Stimulated activated naive B cell treated with anti-CD40 and anti-IgM and Interleukin-4, amounts not matched to agents 10 μg/mL and 1 μg/mL and 100 μg/mL, for 72 hours (primary cell): ENCODE measurements around the gene RIMKLB.
A peak's percentile ranks its signal among the peaks of the same experiment; 100 is the strongest.

Experiments used
- ATAC-seq, 2 donors: fragments of 150-1000 bp; cut with Tn5 transposase; replicated peaks; 2 replicates each; pipeline ENCODE4 v1.10.0; 2021; ENCODE audit warnings: moderate library complexity in 1 of 2
- DNase-seq: peaks from one replicate; pipeline ENCODE4 v3.0.0; 2021
- H3K27ac Mint-ChIP-seq: one replicate; pipeline ENCODE4 v1.8.0; 2022; ENCODE audit warnings: mild to moderate bottlenecking, mixed read lengths
- H3K27me3 Mint-ChIP-seq, 2 donors: one replicate each; pipeline ENCODE4 v1.8.0; 2022; ENCODE audit warnings: mixed read lengths in 2 of 2
- H3K36me3 Mint-ChIP-seq, 2 donors: one replicate each; pipeline ENCODE4 v1.8.0; 2022; ENCODE audit warnings: mixed read lengths in 2 of 2, mild to moderate bottlenecking in 1 of 2
- H3K4me1 Mint-ChIP-seq, 2 donors: one replicate each; pipeline ENCODE4 v1.8.0; 2022; ENCODE audit warnings: mixed read lengths in 2 of 2, mild to moderate bottlenecking in 1 of 2
- H3K4me3 Mint-ChIP-seq, 2 donors: one replicate each; pipeline ENCODE4 v1.8.0; 2022; ENCODE audit warnings: mild to moderate bottlenecking in 2 of 2, mixed read lengths in 2 of 2, moderate library complexity in 1 of 2
- H3K9me3 Mint-ChIP-seq, 2 donors: one replicate each; pipeline ENCODE4 v1.8.0; 2022; ENCODE audit warnings: mixed read lengths in 2 of 2, mild to moderate bottlenecking in 1 of 2

Gene RIMKLB

DNA sequence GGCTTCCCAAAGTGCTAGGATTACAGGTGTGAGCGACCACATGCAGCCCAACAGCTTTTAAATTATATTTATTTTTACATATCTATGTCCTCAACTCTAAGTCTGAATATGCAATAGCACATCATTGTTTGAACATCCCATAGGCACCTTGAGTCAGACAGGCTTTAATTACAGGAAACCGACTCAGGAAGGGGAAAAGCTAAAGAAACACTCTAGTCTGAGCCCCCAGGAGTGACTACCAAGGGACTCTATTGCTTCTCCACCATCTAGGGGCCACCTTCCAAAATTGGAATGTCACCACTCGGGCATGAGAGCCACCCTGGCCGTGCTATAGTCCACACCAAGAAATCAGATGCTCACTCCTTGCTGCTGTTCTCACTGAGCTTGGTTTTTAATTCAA lies 21.1 kb upstream of the RIMKLB start:
- no peak for DNase-seq
- H3K27ac Mint-ChIP-seq = no peak overlapping the region

DNA sequence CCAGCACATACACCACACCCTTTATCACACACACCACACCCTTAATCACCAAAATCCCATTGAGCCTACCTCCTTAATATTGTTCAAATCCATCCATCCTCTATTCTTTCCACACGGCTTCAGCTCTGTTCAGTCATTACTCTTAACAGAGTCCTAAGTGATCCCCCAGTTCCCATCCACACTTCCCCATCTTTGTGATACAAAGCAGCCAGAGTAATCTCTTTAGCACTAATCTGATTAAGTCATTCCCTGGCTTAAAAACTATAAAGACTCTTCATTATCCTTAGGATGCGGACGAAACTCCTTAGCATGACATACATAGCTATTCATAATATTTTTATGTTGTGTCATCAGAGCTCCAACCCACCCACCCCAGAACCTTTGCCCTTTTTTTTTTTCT lies 20.4 kb upstream of the RIMKLB start:
- DNase-seq = no peak
- Mint-ChIP-seq H3K27me3 (no peaks in the 10 kb centered on the region), H3K27ac (no peak overlapping the region), H3K9me3 (peaks cover under 1 to 2% of the 10 kb centered on the region in 2 donors), H3K4me3 (no peak overlapping the region), H3K36me3 (peaks cover 0 to under 1% of the 10 kb centered on the region in 2 donors), H3K4me1 (peaks cover 4 to 19% of the 10 kb centered on the region in 2 donors)
- ATAC-seq = no peak

More for the DNA sequence above, 21.1 kb upstream of the RIMKLB start:
- no peaks in the 10 kb centered on the region for H3K27me3 Mint-ChIP-seq
- peaks cover 5 to 7% of the 10 kb centered on the region in 2 donors for H3K36me3 Mint-ChIP-seq
- H3K4me3 Mint-ChIP-seq = no peak overlapping the region
- no peak for ATAC-seq
- peaks cover 6 to 8% of the 10 kb centered on the region in 2 donors for H3K9me3 Mint-ChIP-seq
- peaks cover 9 to 18% of the 10 kb centered on the region in 2 donors for H3K4me1 Mint-ChIP-seq

DNA sequence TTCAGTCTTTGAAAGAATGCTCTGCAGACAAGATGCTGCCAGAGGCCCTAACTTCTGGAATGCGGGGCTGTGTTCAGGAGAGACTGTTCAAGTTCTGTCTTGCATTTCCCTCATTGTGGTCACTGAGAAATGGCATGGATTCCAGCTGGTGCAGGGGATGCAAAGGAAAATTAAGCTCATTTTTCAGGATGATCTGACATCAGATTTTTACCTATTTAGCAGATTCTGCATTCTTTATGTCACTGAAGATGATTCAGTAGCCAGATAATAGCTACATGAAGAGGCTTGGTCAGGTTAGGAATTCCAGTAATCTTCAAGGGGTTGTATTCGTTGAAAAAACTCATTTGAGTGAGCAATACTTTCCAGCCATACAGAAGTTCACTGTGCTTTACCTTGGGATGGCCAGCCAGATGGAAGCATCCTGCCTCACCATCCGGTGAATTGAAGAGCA lies 19.1 kb upstream of the RIMKLB start:
- no peak for DNase-seq
- Mint-ChIP-seq H3K9me3 (no peaks in the 10 kb centered on the region), H3K27ac (peak overlapping the region; percentile 25), H3K4me1 (peaks cover 3 to 18% of the 10 kb centered on the region in 2 donors), H3K4me3 (no peak overlapping the region), H3K36me3 (no peaks in the 10 kb centered on the region), H3K27me3 (no peaks in the 10 kb centered on the region)
- ATAC-seq = no peak

DNA sequence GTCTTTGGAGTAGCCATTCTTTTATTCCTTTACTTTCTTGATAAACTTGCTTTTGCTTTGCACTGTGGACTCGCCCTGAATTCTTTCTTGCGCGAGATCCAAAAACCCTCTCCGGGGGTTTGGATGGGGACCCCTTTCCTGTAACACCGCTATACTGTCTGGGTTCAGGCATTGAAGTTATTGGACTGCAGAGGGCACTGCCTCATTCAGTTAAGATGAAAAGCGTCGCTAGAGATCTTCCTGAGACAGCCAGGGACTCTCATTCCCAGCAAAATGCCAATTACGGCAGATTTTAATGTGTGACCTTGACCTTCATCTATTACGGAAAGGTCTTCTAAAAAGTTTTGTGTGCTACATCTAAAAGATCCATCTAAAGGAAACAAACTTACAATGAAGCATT lies 17.3 kb upstream of the RIMKLB start:
- peaks cover 0 to 19% of the 10 kb centered on the region in 2 donors for H3K4me1 Mint-ChIP-seq
- H3K27me3 Mint-ChIP-seq = no peaks in the 10 kb centered on the region
- H3K9me3 Mint-ChIP-seq = no peaks in the 10 kb centered on the region
- H3K36me3 Mint-ChIP-seq = no peaks in the 10 kb centered on the region
- no peak overlapping the region for H3K4me3 Mint-ChIP-seq
- DNase-seq (no peak), ATAC-seq (no peak)
- no peak overlapping the region for H3K27ac Mint-ChIP-seq

DNA sequence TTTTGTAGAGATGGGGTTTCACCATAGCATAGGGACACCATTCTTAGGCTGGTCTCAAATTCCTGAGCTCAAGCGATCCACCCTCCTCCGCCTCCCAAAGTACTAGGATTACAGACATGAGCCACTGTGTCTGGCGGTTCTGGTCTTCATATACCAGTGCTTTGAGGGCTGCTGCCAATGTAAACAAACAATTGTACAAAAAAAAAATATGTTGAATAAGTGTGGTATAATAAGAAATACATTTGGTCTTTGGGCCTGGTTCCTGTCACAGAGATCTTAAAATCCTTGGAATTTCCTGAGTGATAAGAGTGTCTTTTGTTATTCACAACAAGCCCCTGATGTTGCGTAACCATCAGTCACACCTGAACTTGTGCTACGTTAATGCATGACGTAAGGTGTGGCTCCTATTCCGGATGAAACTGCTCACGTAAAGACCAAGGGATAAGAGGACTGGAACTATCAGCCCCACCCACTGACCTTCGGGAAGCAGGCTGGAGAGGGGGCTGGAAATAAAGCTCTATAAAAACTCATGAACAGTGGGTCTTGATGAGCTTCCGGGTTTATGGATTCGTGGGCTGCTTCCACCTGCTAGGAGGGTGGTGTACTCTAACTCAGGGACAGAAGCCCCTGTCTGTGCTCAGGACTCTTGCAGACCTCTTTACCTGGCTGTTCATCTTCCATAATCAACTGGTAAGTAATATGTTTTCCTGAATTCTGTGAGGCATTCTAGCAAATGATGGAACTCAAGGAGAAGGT lies 16.5 kb upstream of the RIMKLB start:
- ATAC-seq (no peak), DNase-seq (no peak)
- Mint-ChIP-seq H3K4me3 (no peak overlapping the region), H3K9me3 (no peaks in the 10 kb centered on the region), H3K27ac (peak overlapping the region; percentile 6), H3K36me3 (no peaks in the 10 kb centered on the region), H3K27me3 (no peaks in the 10 kb centered on the region), H3K4me1 (peaks cover 0 to 14% of the 10 kb centered on the region in 2 donors)

DNA sequence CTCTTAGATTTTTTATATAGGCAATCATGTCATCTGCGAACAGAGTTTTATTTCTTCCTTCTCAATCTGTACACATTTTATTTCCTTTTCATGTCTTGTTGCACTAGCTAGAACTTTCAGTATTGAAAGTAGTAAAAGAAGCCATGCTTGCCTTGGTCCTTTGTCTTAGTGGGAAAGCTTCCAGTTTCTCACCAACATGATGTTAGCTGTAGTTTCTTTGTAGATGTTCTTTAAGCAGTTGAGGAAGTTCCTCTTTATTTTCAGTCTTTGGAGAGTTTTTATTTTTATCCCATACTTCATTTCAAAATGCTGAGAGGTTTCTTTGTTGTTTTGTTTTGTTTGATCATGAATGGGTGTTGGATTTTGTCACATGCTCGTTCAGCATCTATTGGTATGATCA lies 12.7 kb upstream of the RIMKLB start:
- no peaks in the 10 kb centered on the region for H3K36me3 Mint-ChIP-seq
- H3K27ac Mint-ChIP-seq = no peak overlapping the region
- no peaks in the 10 kb centered on the region for H3K9me3 Mint-ChIP-seq
- no peak overlapping the region for H3K4me3 Mint-ChIP-seq
- ATAC-seq (no peak), DNase-seq (no peak)
- H3K4me1 Mint-ChIP-seq = peaks cover 0 to 14% of the 10 kb centered on the region in 2 donors
- peaks cover 0 to 5% of the 10 kb centered on the region in 2 donors for H3K27me3 Mint-ChIP-seq

DNA sequence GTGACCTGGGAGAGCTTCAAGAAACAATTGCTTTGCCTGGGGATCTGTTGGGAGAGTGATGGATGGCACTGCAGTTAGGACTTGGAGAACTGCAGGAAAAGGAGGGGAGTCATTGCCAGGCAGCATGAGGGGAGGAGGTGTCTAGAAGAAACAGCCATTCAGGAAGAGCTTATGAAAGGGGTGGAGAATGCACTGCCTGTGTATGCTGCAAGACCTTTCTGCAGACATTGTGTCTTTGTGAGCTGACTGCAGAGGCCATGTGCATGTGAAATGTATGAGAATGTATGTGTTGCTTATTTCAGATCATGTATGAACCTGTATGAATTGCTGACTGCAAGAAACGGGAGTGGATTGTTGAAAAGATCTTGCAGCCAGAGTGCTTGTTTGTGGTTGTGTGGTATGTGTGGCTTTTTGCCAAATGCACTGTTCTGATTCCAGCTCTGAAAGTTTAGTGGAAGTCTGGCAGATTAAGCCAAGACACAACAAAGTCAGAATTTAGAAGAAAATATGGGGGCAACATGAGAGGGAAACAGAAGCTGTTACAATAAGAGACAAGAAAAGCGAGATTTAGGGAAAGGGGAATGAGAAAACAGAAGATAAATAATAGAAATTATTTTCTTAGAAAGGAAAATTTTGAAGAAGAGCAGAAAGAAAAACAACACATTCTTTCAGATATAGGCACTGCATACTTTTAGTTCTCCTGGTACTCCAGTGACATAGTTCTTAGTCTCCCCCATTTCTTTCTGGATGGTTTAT lies 9.8 kb upstream of the RIMKLB start:
- Mint-ChIP-seq H3K36me3 (no peaks in the 10 kb centered on the region), H3K4me3 (no peak overlapping the region), H3K27ac (no peak overlapping the region), H3K27me3 (peaks cover 0 to 9% of the 10 kb centered on the region in 2 donors), H3K9me3 (no peaks in the 10 kb centered on the region), H3K4me1 (peaks cover 8 to 17% of the 10 kb centered on the region in 2 donors)
- DNase-seq (no peak), ATAC-seq (no peak)

DNA sequence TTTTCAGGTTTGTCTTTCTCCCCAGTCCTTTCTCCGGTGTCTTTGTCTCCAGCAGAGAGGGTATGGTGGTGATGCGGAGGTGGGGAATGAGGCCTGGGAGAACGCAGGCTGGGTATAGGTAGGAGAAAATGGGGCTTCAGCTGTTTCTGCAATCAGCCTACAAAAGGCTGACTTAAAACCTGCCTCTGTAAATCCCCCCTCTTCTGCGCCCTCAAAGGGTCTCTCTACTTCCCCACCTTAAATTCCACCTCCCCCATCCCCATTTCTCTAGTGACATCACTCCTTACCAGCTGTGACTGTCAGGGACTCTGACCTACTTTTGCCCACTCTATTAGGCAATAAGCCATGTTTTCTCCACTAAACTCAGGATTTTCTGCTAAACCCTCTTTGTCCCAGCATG lies 8.1 kb upstream of the RIMKLB start:
- H3K36me3 Mint-ChIP-seq = no peaks in the 10 kb centered on the region
- H3K4me1 Mint-ChIP-seq = peaks cover 8 to 22% of the 10 kb centered on the region in 2 donors
- no peak for ATAC-seq
- no peak overlapping the region for H3K4me3 Mint-ChIP-seq
- H3K27me3 Mint-ChIP-seq = peaks cover 0 to 9% of the 10 kb centered on the region in 2 donors
- no peak overlapping the region for H3K27ac Mint-ChIP-seq
- DNase-seq = no peak
- H3K9me3 Mint-ChIP-seq = no peaks in the 10 kb centered on the region

DNA sequence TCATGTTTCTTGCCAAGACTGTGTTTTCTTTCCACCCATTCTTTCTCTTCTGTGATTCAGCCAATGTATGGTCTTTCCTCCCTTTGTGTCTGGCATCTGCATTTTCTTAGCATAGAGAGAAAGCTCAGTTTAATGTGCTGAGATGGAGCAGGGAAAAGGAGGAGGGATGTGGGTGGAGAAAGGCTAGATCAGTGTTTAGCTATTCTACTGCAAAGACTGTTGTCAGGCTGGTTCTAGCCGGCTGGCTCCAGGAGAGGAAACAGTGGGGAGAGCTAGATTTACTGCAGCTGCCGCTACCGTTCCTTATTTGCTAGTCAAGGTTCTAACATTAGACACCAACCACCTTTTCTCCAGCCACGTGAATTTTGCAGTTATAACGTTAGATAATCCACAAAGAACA lies 5.2 kb upstream of the RIMKLB start:
- no peak for ATAC-seq
- no peak for DNase-seq
- Mint-ChIP-seq H3K4me1 (peaks cover 10 to 24% of the 10 kb centered on the region in 2 donors), H3K27ac (no peak overlapping the region), H3K9me3 (no peaks in the 10 kb centered on the region), H3K4me3 (no peak overlapping the region), H3K36me3 (no peaks in the 10 kb centered on the region), H3K27me3 (peaks cover 0 to 9% of the 10 kb centered on the region in 2 donors)

DNA sequence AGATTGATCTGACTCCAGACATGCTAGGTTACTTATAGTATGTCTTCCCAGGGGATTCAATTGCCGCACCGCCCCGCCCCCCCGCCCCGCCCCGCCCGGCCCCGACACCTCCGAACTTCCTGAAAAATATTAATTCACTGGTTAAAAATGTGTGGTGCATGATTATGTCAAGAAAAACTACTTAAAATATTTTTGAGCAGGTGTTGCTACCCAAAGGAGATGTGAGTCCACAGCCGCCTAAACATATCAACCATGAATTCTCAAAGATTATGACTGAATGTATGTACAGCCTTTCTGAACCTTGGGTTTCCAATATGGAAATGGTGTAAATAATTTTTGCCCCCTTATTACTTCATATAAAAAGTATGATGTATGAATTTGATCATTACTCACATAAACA lies 2.7 kb upstream of the RIMKLB start:
- ATAC-seq (no peak), DNase-seq (no peak)
- Mint-ChIP-seq H3K27me3 (peaks cover 0 to 4% of the 10 kb centered on the region in 2 donors), H3K27ac (no peak overlapping the region), H3K36me3 (peaks cover 2 to 3% of the 10 kb centered on the region in 2 donors), H3K4me3 (no peak overlapping the region), H3K4me1 (peaks cover 21 to 44% of the 10 kb centered on the region in 2 donors), H3K9me3 (no peaks in the 10 kb centered on the region)

DNA sequence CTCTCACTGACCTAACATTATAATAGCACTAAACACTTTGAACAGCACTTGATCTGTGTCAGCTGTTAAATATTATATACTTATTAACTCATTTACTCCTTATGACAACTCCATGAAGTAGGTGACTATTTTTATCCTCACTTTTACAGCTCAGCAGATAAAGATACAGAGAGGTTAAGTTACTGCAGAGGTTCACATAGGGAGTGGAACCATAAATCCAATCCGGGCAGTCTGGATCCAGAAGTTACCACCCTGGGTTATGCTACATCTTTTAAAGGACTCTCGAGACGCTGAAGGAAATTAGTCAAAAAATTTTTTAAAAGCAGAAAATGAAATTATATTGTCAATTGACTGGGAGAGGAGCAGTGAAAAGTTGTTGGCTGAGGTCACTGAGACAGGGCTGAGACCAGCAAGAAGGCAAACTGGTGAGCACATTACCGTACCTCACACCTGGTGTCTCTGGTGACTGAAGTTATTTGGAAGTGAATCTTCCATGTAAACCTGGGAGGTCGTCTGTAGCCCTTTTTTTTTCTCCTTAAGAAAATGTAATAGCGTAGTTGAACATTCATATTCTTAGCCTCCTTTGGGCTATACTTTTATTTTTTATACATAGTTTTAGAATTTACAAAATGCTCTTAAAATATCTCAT lies 1.2 kb upstream of the RIMKLB start:
- no peaks in the 10 kb centered on the region for H3K9me3 Mint-ChIP-seq
- H3K4me1 Mint-ChIP-seq = peaks cover 24 to 46% of the 10 kb centered on the region in 2 donors
- peak overlapping the region; percentile 96 to 98 for H3K4me3 Mint-ChIP-seq
- H3K27ac Mint-ChIP-seq = peak overlapping the region; percentile 98
- peaks cover 0 to under 1% of the 10 kb centered on the region in 2 donors for H3K27me3 Mint-ChIP-seq
- ATAC-seq = no peak
- no peak for DNase-seq
- H3K36me3 Mint-ChIP-seq = peaks cover 2 to 7% of the 10 kb centered on the region in 2 donors

DNA sequence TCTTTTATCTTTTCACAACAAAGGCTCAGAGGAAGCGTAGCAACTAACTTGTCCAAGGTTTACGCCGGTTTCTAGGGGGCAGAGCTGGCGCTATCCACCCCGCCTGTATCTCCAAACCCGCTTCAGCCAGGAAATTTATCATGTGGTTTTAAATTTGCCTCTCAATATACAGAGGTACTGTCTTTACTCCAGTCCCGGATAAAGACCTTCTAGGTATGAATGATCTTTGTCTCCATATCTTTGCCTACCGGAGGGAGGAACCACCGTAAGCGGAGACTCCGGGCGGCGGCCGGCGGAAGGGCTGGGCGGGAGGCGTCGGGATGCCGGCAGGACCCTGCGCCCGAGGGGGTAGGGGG lies 693 bp upstream of the RIMKLB start:
- ATAC-seq = peak; percentile 17 to 28
- H3K27ac Mint-ChIP-seq = peak overlapping the region; percentile 98
- H3K4me3 Mint-ChIP-seq = peak overlapping the region; percentile 96 to 98
- H3K4me1 Mint-ChIP-seq = peaks cover 24 to 44% of the 10 kb centered on the region in 2 donors
- H3K9me3 Mint-ChIP-seq = no peaks in the 10 kb centered on the region
- peaks cover 2 to 7% of the 10 kb centered on the region in 2 donors for H3K36me3 Mint-ChIP-seq
- no peaks in the 10 kb centered on the region for H3K27me3 Mint-ChIP-seq
- no peak for DNase-seq

DNA sequence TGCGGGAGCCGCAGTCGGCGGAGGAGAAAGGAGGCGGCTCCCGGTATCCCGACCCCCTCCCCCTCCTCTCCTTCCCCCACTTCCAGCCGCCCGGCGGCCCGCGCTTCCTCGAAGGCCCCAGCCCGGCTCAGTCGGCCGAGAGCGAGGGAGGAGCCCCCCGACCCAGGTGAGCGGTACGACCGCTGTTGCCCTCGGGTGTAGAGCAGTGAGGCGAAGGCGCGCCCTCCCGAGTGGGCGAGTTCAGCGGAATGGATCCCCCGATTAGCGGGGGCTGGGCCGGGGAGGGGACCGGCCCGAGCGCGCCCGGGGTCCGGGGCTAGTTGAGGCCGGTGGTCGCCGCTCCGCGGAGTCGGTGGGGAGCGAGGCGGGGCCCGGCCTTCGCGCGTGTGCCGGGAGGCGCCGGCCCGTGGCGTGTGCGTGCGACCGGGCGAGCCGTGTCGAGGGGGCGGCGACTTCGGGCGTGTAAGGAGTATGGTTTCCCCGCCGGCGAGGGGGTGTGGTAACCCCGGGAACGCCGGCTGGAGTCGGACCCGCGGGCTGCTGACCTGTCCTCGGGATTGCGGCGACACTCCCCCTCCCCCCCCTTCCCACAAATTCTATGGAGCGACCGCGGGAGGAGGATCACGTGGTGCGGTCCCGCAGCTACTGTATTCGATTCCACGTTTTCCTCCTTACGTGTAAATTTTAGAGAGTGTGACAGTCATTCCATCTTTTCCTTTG lies 501 bp downstream of the RIMKLB start:
- DNase-seq = peak; percentile 29
- peak; percentile 71 for ATAC-seq
- peak overlapping the region; percentile 96 to 98 for H3K4me3 Mint-ChIP-seq
- H3K27ac Mint-ChIP-seq = peak overlapping the region; percentile 98
- peaks cover 16 to 32% of the 10 kb centered on the region in 2 donors for H3K4me1 Mint-ChIP-seq
- peaks cover 2 to 7% of the 10 kb centered on the region in 2 donors for H3K36me3 Mint-ChIP-seq
- no peaks in the 10 kb centered on the region for H3K9me3 Mint-ChIP-seq
- no peaks in the 10 kb centered on the region for H3K27me3 Mint-ChIP-seq

DNA sequence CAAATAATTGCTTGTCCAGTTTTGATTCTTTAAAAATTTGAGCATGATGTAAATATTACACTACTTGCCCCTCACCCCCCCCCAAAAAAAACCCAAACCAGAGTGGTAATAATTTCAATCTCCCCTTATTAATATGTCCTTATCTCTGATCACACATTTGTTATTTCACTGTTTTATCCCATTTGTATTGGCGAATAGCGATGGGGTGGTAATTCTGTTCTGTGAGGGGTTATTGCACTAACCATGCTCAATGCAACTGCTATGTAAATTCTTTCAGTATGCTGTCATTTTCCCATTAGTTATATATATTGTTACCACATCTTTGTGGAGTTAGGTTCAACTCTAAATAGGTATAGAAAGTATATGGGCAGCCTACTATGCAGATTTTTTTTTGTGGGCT lies 1.1 kb downstream of the RIMKLB start:
- Mint-ChIP-seq H3K27me3 (no peaks in the 10 kb centered on the region), H3K36me3 (peaks cover 2 to 7% of the 10 kb centered on the region in 2 donors), H3K4me3 (peak overlapping the region; percentile 96 to 98), H3K9me3 (no peaks in the 10 kb centered on the region), H3K27ac (peak overlapping the region; percentile 98), H3K4me1 (peaks cover 16 to 30% of the 10 kb centered on the region in 2 donors)
- DNase-seq (no peak), ATAC-seq (no peak)
